ENCODE measurements around the gene FBXW12.

GRCh38 chr3:48440590-48440958, 68.6 kb downstream of the FBXW12 start:
- TF ChIP-seq, protein P1, sequence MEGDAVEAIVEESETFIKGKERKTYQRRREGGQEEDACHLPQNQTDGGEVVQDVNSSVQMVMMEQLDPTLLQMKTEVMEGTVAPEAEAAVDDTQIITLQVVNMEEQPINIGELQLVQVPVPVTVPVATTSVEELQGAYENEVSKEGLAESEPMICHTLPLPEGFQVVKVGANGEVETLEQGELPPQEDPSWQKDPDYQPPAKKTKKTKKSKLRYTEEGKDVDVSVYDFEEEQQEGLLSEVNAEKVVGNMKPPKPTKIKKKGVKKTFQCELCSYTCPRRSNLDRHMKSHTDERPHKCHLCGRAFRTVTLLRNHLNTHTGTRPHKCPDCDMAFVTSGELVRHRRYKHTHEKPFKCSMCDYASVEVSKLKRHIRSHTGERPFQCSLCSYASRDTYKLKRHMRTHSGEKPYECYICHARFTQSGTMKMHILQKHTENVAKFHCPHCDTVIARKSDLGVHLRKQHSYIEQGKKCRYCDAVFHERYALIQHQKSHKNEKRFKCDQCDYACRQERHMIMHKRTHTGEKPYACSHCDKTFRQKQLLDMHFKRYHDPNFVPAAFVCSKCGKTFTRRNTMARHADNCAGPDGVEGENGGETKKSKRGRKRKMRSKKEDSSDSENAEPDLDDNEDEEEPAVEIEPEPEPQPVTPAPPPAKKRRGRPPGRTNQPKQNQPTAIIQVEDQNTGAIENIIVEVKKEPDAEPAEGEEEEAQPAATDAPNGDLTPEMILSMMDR (IDR thresholded peaks at IDR 0.05): no peak
- TF ChIP-seq EZH2 (IDR thresholded peaks at IDR 0.05; ENCODE audit: borderline replicate concordance, insufficient read depth, low read depth, low read length, poor library complexity, severe bottlenecking): no peak

Data from B cell (primary cell).